HEK293 (cell line): ENCODE data around the gene KCNAB1.

Source experiments
- CTCF ChIA-PET: fragments of 350-600 bp; formaldehyde crosslinking; extraction: SDS; loops from one replicate; lab custom pipeline; 2021; ENCODE audit warnings: antibody characterized with exemption; lab: Yijun Ruan, JAX
- POLR2A ChIA-PET: fragments of 300-600 bp; formaldehyde crosslinking; extraction: SDS; loops from one replicate; lab custom pipeline; 2020; ENCODE audit warnings: antibody characterized with exemption, inconsistent platforms; lab: Yijun Ruan, JAX
- H3K27ac ChIP-seq: fragments of 200-500 bp; sonication (Bioruptor generic); 2 replicates; pipeline ENCODE4 v1.5.1; 2014; ENCODE audit warnings: low read depth, low read length, control low read depth, inconsistent platforms; ENCODE audit errors: extremely low read depth
- H3K36me3 ChIP-seq, 2 experiments: fragments of 200-500 bp in 1 of 2; sonication (Bioruptor generic) in 1 of 2; 1 replicate in 1 of 2; 2 replicates in 1 of 2; pipeline ENCODE4 v1.5.1; 2014 to 2017; ENCODE audit warnings: inconsistent platforms in 2 of 2, low read length in 2 of 2; ENCODE audit not compliant: control insufficient read depth in 2 of 2, insufficient read depth in 1 of 2
- H3K4me1 ChIP-seq: fragments of 200-500 bp; sonication (Bioruptor generic); 2 replicates; pipeline ENCODE4 v1.5.1; 2014; ENCODE audit warnings: mild to moderate bottlenecking, low read length, inconsistent platforms; ENCODE audit not compliant: control insufficient read depth, insufficient read depth
- H3K4me3 ChIP-seq: 2 replicates; pipeline ENCODE4 v1.5.1; 2011; ENCODE audit warnings: low read depth, mild to moderate bottlenecking, control low read depth, low read length, moderate library complexity
- H3K9me3 ChIP-seq: fragments of 200-500 bp; sonication (Bioruptor generic); 2 replicates; pipeline ENCODE4 v1.5.1; 2014; ENCODE audit warnings: low read depth, low read length, inconsistent platforms; ENCODE audit not compliant: control insufficient read depth, insufficient read depth
- ATF2 ChIP-seq: fragments of 450-650 bp; formaldehyde crosslinking; IDR thresholded peaks from 2 replicates; pipeline ENCODE4 v1.5.1; 2016; ENCODE audit warnings: missing biosample characterization, missing genetic modification characterization, low read depth
- IKZF3 ChIP-seq: fragments of 450-650 bp; IDR thresholded peaks from 2 replicates; pipeline ENCODE4 v1.5.0; 2018; ENCODE audit warnings: missing biosample characterization, mild to moderate bottlenecking, missing genetic modification characterization, moderate library complexity
- INSM2 ChIP-seq: fragments of 450-650 bp; formaldehyde crosslinking; IDR thresholded peaks from 2 replicates; pipeline ENCODE4 v1.5.1; 2016; ENCODE audit warnings: missing biosample characterization, missing genetic modification characterization
- SCRT1 ChIP-seq: fragments of 450-650 bp; formaldehyde crosslinking; IDR thresholded peaks from 2 replicates; pipeline ENCODE4 v1.5.1; 2016; ENCODE audit warnings: missing biosample characterization, missing genetic modification characterization, borderline replicate concordance
- SETDB1 ChIP-seq: IDR thresholded peaks from one replicate; pipeline ENCODE4 v1.6.1; 2017; ENCODE audit warnings: mild to moderate bottlenecking, low read length, moderate library complexity, mixed read lengths; ENCODE audit not compliant: insufficient read length
- ZBTB1 ChIP-seq: fragments of 450-650 bp; formaldehyde crosslinking; IDR thresholded peaks from 2 replicates; pipeline ENCODE4 v1.5.1; 2016; ENCODE audit warnings: missing biosample characterization, missing genetic modification characterization
- ZBTB26 ChIP-seq: fragments of 450-650 bp; formaldehyde crosslinking; optimal IDR thresholded peaks from 2 replicates; pipeline ENCODE3; 2016; ENCODE audit warnings: missing biosample characterization, mild to moderate bottlenecking, missing genetic modification characterization
- ZFP3 ChIP-seq: fragments of 450-650 bp; formaldehyde crosslinking; IDR thresholded peaks from 2 replicates; pipeline ENCODE4 v1.5.1; 2016; ENCODE audit warnings: low read depth, missing biosample characterization, missing genetic modification characterization
- ZFP37 ChIP-seq: fragments of 450-650 bp; formaldehyde crosslinking; IDR thresholded peaks from 2 replicates; pipeline ENCODE4 v1.5.1; 2016; ENCODE audit warnings: missing biosample characterization, missing genetic modification characterization
- ZNF138 ChIP-seq: fragments of 450-650 bp; formaldehyde crosslinking; IDR thresholded peaks from 2 replicates; pipeline ENCODE4 v1.5.1; 2016; ENCODE audit warnings: missing biosample characterization, missing genetic modification characterization, borderline replicate concordance
- ZNF146 ChIP-seq: fragments of 450-650 bp; formaldehyde crosslinking; IDR thresholded peaks from 2 replicates; pipeline ENCODE4 v1.5.1; 2016; ENCODE audit warnings: missing biosample characterization, missing genetic modification characterization
- ZNF157 ChIP-seq: fragments of 450-650 bp; formaldehyde crosslinking; IDR thresholded peaks from 2 replicates; pipeline ENCODE4 v1.5.1; 2016; ENCODE audit warnings: missing biosample characterization, missing genetic modification characterization
- ZNF16 ChIP-seq: fragments of 450-650 bp; formaldehyde crosslinking; IDR thresholded peaks from 2 replicates; pipeline ENCODE4 v1.5.1; 2016; ENCODE audit warnings: low read depth, missing biosample characterization, missing genetic modification characterization
- ZNF223 ChIP-seq: fragments of 450-650 bp; formaldehyde crosslinking; IDR thresholded peaks from 2 replicates; pipeline ENCODE4 v1.5.1; 2016; ENCODE audit warnings: missing biosample characterization, missing genetic modification characterization
- ZNF324 ChIP-seq: fragments of 450-650 bp; formaldehyde crosslinking; IDR thresholded peaks from 2 replicates; pipeline ENCODE4 v1.5.1; 2016; ENCODE audit warnings: missing biosample characterization, missing genetic modification characterization
- ZNF404 ChIP-seq: fragments of 450-650 bp; formaldehyde crosslinking; IDR thresholded peaks from 2 replicates; pipeline ENCODE4 v1.5.1; 2017; ENCODE audit warnings: missing biosample characterization, missing genetic modification characterization
- ZNF513 ChIP-seq: fragments of 450-650 bp; IDR thresholded peaks from 2 replicates; pipeline ENCODE4 v1.5.1; 2018; ENCODE audit warnings: missing biosample characterization, missing genetic modification characterization
- ZNF776 ChIP-seq: fragments of 450-650 bp; formaldehyde crosslinking; IDR thresholded peaks from 2 replicates; pipeline ENCODE4 v1.5.0; 2017; ENCODE audit warnings: missing biosample characterization, missing genetic modification characterization, borderline replicate concordance
- ZNF785 ChIP-seq: fragments of 450-650 bp; formaldehyde crosslinking; IDR thresholded peaks from 2 replicates; pipeline ENCODE4 v1.5.1; 2016; ENCODE audit warnings: missing biosample characterization, missing genetic modification characterization
- TF ChIP-seq, protein P1 (sequence below): fragments of 450-650 bp; formaldehyde crosslinking; conservative IDR thresholded peaks from 2 replicates; pipeline ENCODE4 v1.5.1; 2016; ENCODE audit warnings: low read depth, missing biosample characterization, missing genetic modification characterization
- TF ChIP-seq, protein P2 (sequence below): fragments of 450-650 bp; formaldehyde crosslinking; IDR thresholded peaks from 2 replicates; pipeline ENCODE4 v1.5.1; 2017; ENCODE audit warnings: missing biosample characterization, missing genetic modification characterization

KCNAB1 gene

DNA sequence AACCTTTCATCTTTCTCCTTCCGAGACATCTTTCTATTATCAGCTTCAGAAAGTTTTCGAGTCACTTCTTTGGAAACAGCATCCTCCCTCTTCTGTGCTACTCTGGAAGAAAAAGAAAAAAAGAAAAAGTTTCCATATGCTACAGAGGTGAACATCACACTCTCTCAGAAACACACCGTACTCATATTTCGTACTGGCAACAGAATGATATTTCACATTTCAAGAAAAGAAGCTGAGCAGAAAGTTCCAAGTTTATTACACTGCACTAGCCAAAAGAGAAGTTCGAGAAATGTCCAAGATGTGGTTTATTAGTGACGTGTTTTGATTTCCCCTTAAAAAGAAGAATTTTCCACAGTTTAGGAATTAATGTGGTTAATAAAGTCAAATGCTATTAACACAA, 428.5 kb downstream of the KCNAB1 start:
- H3K4me1 ChIP-seq = no peaks in the 10 kb centered on the region
- ChIA-PET CTCF (interaction anchor here (0.7 to 1.5 kb wide), 4 partner anchors 8 to 588 kb away, joined by 3 to 7 read pairs (median 4); no protein-coding TSS in a partner anchor), POLR2A (no interaction called here)
- no peak overlapping the region for H3K27ac ChIP-seq
- peaks cover 0 to 94% of the 10 kb centered on the region in 2 experiments; a peak in 1 of 3 replicates for H3K36me3 ChIP-seq
- H3K4me3 ChIP-seq = no peak overlapping the region
- TF ChIP-seq ZNF157 (tag by site-specific recombination) (no peak), ZNF146 (no peak), SETDB1 (no peak), ZNF16 (no peak), ZNF785 (tag by site-specific recombination) (no peak), ZNF223 (tag by site-specific recombination) (no peak), ZNF513 (tag by site-specific recombination) (no peak), ZNF776 (tag by site-specific recombination) (no peak), SCRT1 (tag by site-specific recombination) (no peak), ZNF404 (tag by site-specific recombination) (no peak)
- H3K9me3 ChIP-seq = no peaks in the 10 kb centered on the region

DNA sequence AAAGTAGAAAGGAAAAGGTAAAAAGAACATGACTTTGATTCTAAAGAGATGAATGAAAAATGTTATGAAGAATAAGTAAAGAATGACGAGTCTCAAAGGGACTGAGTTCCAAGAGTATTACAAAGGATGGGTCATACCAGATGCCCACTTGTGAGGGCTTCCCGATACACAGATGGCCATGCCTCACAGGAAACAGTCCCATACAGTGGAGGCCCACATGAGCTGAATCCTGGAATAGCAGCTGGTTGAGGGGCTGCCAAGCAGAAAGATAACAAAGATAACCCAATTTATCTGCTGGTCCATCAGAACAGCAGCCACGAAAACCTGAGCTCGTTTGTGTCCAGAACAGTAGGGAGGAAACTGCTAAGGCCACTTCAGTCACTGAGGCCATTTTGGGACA, 430.9 kb downstream of the KCNAB1 start:
- ChIA-PET CTCF (interaction anchor here (0.7 kb wide), 1 partner anchor 388 kb away, joined by 3 read pairs; no protein-coding TSS in a partner anchor), POLR2A (no interaction called here)
- no peaks in the 10 kb centered on the region for H3K4me1 ChIP-seq

More for the DNA sequence above, 430.9 kb downstream of the KCNAB1 start:
- Histone ChIP-seq H3K27ac (no peak overlapping the region), H3K4me3 (no peak overlapping the region), H3K36me3 (peaks cover 0 to 70% of the 10 kb centered on the region in 2 experiments; a peak in 1 of 3 replicates), H3K9me3 (no peaks in the 10 kb centered on the region)
- TF ChIP-seq ZNF138 (tag by site-specific recombination) (no peak), ZFP3 (tag by site-specific recombination) (no peak), INSM2 (no peak), ZBTB1 (tag by site-specific recombination) (no peak), ZFP37 (no peak), ZBTB26 (tag by site-specific recombination) (no peak), IKZF3 (tag by site-specific recombination) (no peak), ZNF324 (tag by site-specific recombination) (no peak), ATF2 (no peak)
- TF ChIP-seq, protein P1, sequence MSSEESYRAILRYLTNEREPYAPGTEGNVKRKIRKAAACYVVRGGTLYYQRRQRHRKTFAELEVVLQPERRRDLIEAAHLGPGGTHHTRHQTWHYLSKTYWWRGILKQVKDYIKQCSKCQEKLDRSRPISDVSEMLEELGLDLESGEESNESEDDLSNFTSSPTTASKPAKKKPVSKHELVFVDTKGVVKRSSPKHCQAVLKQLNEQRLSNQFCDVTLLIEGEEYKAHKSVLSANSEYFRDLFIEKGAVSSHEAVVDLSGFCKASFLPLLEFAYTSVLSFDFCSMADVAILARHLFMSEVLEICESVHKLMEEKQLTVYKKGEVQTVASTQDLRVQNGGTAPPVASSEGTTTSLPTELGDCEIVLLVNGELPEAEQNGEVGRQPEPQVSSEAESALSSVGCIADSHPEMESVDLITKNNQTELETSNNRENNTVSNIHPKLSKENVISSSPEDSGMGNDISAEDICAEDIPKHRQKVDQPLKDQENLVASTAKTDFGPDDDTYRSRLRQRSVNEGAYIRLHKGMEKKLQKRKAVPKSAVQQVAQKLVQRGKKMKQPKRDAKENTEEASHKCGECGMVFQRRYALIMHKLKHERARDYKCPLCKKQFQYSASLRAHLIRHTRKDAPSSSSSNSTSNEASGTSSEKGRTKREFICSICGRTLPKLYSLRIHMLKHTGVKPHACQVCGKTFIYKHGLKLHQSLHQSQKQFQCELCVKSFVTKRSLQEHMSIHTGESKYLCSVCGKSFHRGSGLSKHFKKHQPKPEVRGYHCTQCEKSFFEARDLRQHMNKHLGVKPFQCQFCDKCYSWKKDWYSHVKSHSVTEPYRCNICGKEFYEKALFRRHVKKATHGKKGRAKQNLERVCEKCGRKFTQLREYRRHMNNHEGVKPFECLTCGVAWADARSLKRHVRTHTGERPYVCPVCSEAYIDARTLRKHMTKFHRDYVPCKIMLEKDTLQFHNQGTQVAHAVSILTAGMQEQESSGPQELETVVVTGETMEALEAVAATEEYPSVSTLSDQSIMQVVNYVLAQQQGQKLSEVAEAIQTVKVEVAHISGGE = no peak
- TF ChIP-seq, protein P2, sequence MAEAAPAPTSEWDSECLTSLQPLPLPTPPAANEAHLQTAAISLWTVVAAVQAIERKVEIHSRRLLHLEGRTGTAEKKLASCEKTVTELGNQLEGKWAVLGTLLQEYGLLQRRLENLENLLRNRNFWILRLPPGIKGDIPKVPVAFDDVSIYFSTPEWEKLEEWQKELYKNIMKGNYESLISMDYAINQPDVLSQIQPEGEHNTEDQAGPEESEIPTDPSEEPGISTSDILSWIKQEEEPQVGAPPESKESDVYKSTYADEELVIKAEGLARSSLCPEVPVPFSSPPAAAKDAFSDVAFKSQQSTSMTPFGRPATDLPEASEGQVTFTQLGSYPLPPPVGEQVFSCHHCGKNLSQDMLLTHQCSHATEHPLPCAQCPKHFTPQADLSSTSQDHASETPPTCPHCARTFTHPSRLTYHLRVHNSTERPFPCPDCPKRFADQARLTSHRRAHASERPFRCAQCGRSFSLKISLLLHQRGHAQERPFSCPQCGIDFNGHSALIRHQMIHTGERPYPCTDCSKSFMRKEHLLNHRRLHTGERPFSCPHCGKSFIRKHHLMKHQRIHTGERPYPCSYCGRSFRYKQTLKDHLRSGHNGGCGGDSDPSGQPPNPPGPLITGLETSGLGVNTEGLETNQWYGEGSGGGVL (tag by site-specific recombination) = no peak
